ENCODE data around the gene ANKRD11. TPM values are rescaled to one million over a fixed set of nuclear protein-coding genes. Genes with fewer than 3 reads are reported as not detected.

The ANKRD11 gene
- total and polyA plus RNA-seq, 7 experiments from 2014 or later: 8.7 to 254 (median 239) TPM

- Histone ChIP-seq H3K4me1 (ENCODE audit: control insufficient read depth in 2 of 2, insufficient read depth in 2 of 2, low read length in 2 of 2) (peaks cover 87 to 88% of the 10 kb centered on the region in 2 donors), H3K27me3 (ENCODE audit: control insufficient read depth in 2 of 2, insufficient read depth in 2 of 2, low read length in 2 of 2) (no peaks in the 10 kb centered on the region), H3K9me3 (ENCODE audit: control insufficient read depth in 2 of 3, low read length in 3 of 3) (no peaks in the 10 kb centered on the region), H3K27ac (ENCODE audit: low read depth, low read length) (no peak overlapping the region), H3K4me3 (ENCODE audit: low read length) (peak overlapping the region; percentile 6), H3K36me3 (ENCODE audit: control insufficient read depth in 2 of 3, insufficient read depth in 3 of 3, low read length in 3 of 3) (no peaks in the 10 kb centered on the region)
- H3K4me1 Mint-ChIP-seq: peaks cover 0 to 97% (median 79%) of the 10 kb centered on the region in 7 donors
- H3K4me3 Mint-ChIP-seq: peak overlapping the region; percentile 60 to 84 (median 75)
- ChIA-PET CTCF (interaction anchor here (0.5 to 0.8 kb wide), 5 partner anchors 12 to 111 kb away, joined by 3 to 8 read pairs (median 4); no protein-coding TSS in a partner anchor), POLR2A (interaction anchor here (0.7 to 1.1 kb wide), 4 partner anchors 18 to 82 kb away, joined by 3 to 4 read pairs (median 4); no protein-coding TSS in a partner anchor)
- peak; percentile 33 for ATAC-seq
- peaks cover 0 to 2% (median 0%) of the 10 kb centered on the region in 11 donors for H3K9me3 Mint-ChIP-seq
- no peaks in the 10 kb centered on the region for H3K36me3 Mint-ChIP-seq
- DNase-seq: no peak
- intact Hi-C loops (cut with micrococcal nuclease): no loop called here
- peak overlapping the region; percentile 62 to 97 (median 82) for H3K27ac Mint-ChIP-seq
- H3K27me3 Mint-ChIP-seq: no peaks in the 10 kb centered on the region
These were observed 44.0 kb downstream of the ANKRD11 start for GRCh38 chr16:89446136-89446974.

DNA sequence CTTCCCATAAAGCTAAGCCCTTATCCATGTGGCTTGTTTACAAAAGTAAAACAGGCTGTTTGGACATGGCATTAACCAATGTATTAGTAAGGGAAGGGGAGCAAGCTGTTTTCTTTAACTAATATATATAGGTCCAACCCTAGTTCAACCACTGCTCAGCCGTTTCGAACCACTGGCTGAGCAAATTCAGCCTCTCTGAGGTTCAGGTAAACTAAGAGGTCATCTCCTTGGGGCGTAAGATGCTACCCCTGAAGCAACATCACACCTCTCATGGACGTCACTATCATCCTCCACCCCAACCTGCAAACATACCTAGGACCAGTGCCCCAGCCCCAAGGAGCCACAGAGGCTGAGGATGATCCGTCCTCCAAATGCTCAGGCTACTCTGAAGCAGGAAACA lies 45.2 kb downstream of the ANKRD11 start:
- Mint-ChIP-seq H3K36me3 (peaks cover 0 to 6% (median 0%) of the 10 kb centered on the region in 5 donors), H3K27ac (peak overlapping the region; percentile 26 to 96 (median 81)), H3K4me3 (peak overlapping the region; percentile 24 to 82 (median 78)), H3K27me3 (no peaks in the 10 kb centered on the region), H3K4me1 (peaks cover 0 to 96% (median 82%) of the 10 kb centered on the region in 7 donors), H3K9me3 (peaks cover 0 to 2% (median 0%) of the 10 kb centered on the region in 11 donors)
- Histone ChIP-seq H3K4me1 (ENCODE audit: control insufficient read depth in 2 of 2, insufficient read depth in 2 of 2, low read length in 2 of 2) (peaks cover 83 to 86% of the 10 kb centered on the region in 2 donors), H3K27ac (ENCODE audit: low read depth, low read length) (peak overlapping the region; percentile 58), H3K27me3 (ENCODE audit: control insufficient read depth in 2 of 2, insufficient read depth in 2 of 2, low read length in 2 of 2) (no peaks in the 10 kb centered on the region), H3K4me3 (ENCODE audit: low read length) (no peak overlapping the region), H3K9me3 (ENCODE audit: control insufficient read depth in 2 of 3, low read length in 3 of 3) (no peaks in the 10 kb centered on the region), H3K36me3 (ENCODE audit: control insufficient read depth in 2 of 3, insufficient read depth in 3 of 3, low read length in 3 of 3) (peaks cover 0 to under 1% (median 0%) of the 10 kb centered on the region in 3 experiments)
- CTCF ChIA-PET: no interaction called here
- intact Hi-C loops (cut with micrococcal nuclease): no loop called here
- ATAC-seq: no peak
- no peak for DNase-seq
- POLR2A ChIA-PET: interaction anchor here (0.6 to 1.7 kb wide), 6 partner anchors 12 to 199 kb away, joined by 3 to 6 read pairs (median 4); no protein-coding TSS in a partner anchor

DNA sequence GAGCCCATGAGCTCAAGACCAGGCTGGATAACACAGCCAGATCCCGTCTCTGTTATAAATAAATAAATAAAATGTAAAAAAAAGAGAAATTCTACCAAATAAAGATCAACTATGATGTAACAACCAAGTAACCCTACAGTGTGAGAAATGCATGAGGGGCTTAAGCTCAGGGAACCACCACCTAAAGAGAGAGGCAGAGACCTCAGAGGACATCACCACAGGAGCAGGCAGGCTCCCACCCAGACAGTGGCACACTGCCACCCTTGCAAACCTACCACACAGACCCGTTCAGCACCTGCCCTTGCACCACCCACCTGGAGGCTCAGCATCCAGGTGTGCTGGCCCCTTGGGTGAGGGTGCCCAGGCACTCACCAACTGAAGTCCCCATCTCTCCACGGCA lies 45.6 kb downstream of the ANKRD11 start:
- Mint-ChIP-seq H3K4me1 (peaks cover 0 to 96% (median 81%) of the 10 kb centered on the region in 7 donors), H3K27ac (peak overlapping the region in 8 of 9 donors; percentile 71 to 96 (median 82)), H3K9me3 (peaks cover 0 to 2% (median 0%) of the 10 kb centered on the region in 11 donors), H3K27me3 (no peaks in the 10 kb centered on the region), H3K4me3 (peak overlapping the region; percentile 24 to 82 (median 78)), H3K36me3 (peaks cover 0 to 6% (median 0%) of the 10 kb centered on the region in 5 donors)
- Histone ChIP-seq H3K9me3 (ENCODE audit: control insufficient read depth in 2 of 3, low read length in 3 of 3) (no peaks in the 10 kb centered on the region), H3K27me3 (ENCODE audit: control insufficient read depth in 2 of 2, insufficient read depth in 2 of 2, low read length in 2 of 2) (no peaks in the 10 kb centered on the region), H3K4me3 (ENCODE audit: low read length) (no peak overlapping the region), H3K27ac (ENCODE audit: low read depth, low read length) (peak overlapping the region; percentile 58), H3K4me1 (ENCODE audit: control insufficient read depth in 2 of 2, insufficient read depth in 2 of 2, low read length in 2 of 2) (peaks cover 83 to 86% of the 10 kb centered on the region in 2 donors), H3K36me3 (ENCODE audit: control insufficient read depth in 2 of 3, insufficient read depth in 3 of 3, low read length in 3 of 3) (peaks cover 0 to 5% (median 0%) of the 10 kb centered on the region in 3 experiments)
- ATAC-seq (peak; percentile 20), DNase-seq (no peak)
- ChIA-PET POLR2A (interaction anchor here (0.6 to 1.7 kb wide), 4 partner anchors 12 to 63 kb away, joined by 3 to 6 read pairs (median 5); no protein-coding TSS in a partner anchor), CTCF (no interaction called here)
- intact Hi-C loops (cut with micrococcal nuclease): loop anchor here (1.0 to 5.0 kb wide), 2 partner anchors 9 to 37 kb away; no protein-coding TSS in a partner anchor

DNA sequence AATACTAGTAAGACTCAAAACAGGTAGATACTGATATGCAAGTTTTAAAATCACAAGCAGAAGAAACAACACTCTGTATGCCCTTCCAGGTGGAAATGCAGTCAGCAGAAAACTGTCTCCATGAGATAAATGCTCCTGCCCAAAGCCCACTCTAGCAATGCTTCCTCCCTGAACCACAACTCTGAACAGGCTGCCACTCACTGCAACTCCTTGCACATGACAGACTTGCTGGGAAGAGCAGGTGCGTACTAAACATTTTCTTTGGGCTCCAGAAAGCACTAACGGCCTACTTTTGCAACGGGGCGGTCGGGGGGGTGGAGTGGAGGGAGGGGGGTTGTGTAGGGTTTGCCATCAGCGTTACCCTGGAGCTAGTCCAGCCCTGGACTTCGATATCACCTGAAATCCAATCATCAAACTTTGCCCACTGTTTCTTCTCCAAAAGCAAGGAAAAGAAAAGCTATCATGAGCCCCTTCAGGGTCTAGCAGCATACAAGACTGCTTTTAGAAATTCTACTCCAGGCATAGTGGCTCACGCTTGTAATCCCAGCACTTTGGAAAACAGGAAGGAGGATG lies 46.1 kb downstream of the ANKRD11 start:
- no peaks in the 10 kb centered on the region for H3K27me3 Mint-ChIP-seq
- ATAC-seq (no peak), DNase-seq (no peak)
- Histone ChIP-seq H3K4me1 (ENCODE audit: control insufficient read depth in 2 of 2, insufficient read depth in 2 of 2, low read length in 2 of 2) (peaks cover 85 to 89% of the 10 kb centered on the region in 2 donors), H3K27me3 (ENCODE audit: control insufficient read depth in 2 of 2, insufficient read depth in 2 of 2, low read length in 2 of 2) (no peaks in the 10 kb centered on the region), H3K9me3 (ENCODE audit: control insufficient read depth in 2 of 3, low read length in 3 of 3) (no peaks in the 10 kb centered on the region), H3K36me3 (ENCODE audit: control insufficient read depth in 2 of 3, insufficient read depth in 3 of 3, low read length in 3 of 3) (peaks cover 0 to 6% (median 0%) of the 10 kb centered on the region in 3 experiments), H3K27ac (ENCODE audit: low read depth, low read length) (peak overlapping the region; percentile 58), H3K4me3 (ENCODE audit: low read length) (no peak overlapping the region)
- peak overlapping the region; percentile 34 to 82 (median 78) for H3K4me3 Mint-ChIP-seq
- intact Hi-C loops (cut with micrococcal nuclease): loop anchor here (1.0 to 5.0 kb wide), 2 partner anchors 9 to 37 kb away; no protein-coding TSS in a partner anchor
- ChIA-PET CTCF (no interaction called here), POLR2A (interaction anchor here (1.0 to 1.7 kb wide), 3 partner anchors 18 to 63 kb away, joined by 3 to 6 read pairs (median 4); no protein-coding TSS in a partner anchor)
- H3K4me1 Mint-ChIP-seq: peaks cover 0 to 98% (median 82%) of the 10 kb centered on the region in 7 donors
- peaks cover 0 to 6% (median 0%) of the 10 kb centered on the region in 5 donors for H3K36me3 Mint-ChIP-seq
- peak overlapping the region in 8 of 9 donors; percentile 71 to 96 (median 82) for H3K27ac Mint-ChIP-seq
- peaks cover 0 to 2% (median 0%) of the 10 kb centered on the region in 11 donors for H3K9me3 Mint-ChIP-seq

GRCh38 chr16:89443727-89444084 lies 46.7 kb downstream of the ANKRD11 start:
- intact Hi-C loops (cut with micrococcal nuclease): loop anchor here (1.0 to 5.0 kb wide), 3 partner anchors 8 to 41 kb away; no protein-coding TSS in a partner anchor
- peaks cover 0 to 2% (median 0%) of the 10 kb centered on the region in 11 donors for H3K9me3 Mint-ChIP-seq
- ChIA-PET CTCF (no interaction called here), POLR2A (interaction anchor here (0.8 to 1.7 kb wide), 4 partner anchors 12 to 45 kb away, joined by 3 to 6 read pairs (median 4); no protein-coding TSS in a partner anchor)
- Histone ChIP-seq H3K9me3 (ENCODE audit: control insufficient read depth in 2 of 3, low read length in 3 of 3) (no peaks in the 10 kb centered on the region), H3K4me1 (ENCODE audit: control insufficient read depth in 2 of 2, insufficient read depth in 2 of 2, low read length in 2 of 2) (peaks cover 83 to 89% of the 10 kb centered on the region in 2 donors), H3K27me3 (ENCODE audit: control insufficient read depth in 2 of 2, insufficient read depth in 2 of 2, low read length in 2 of 2) (no peaks in the 10 kb centered on the region), H3K27ac (ENCODE audit: low read depth, low read length) (peak overlapping the region; percentile 58), H3K36me3 (ENCODE audit: control insufficient read depth in 2 of 3, insufficient read depth in 3 of 3, low read length in 3 of 3) (peaks cover 0 to 6% (median 0%) of the 10 kb centered on the region in 3 experiments), H3K4me3 (ENCODE audit: low read length) (no peak overlapping the region)
- DNase-seq: no peak
- H3K4me3 Mint-ChIP-seq: peak overlapping the region; percentile 60 to 82 (median 78)
- ATAC-seq: no peak
- H3K27me3 Mint-ChIP-seq: no peaks in the 10 kb centered on the region
- H3K27ac Mint-ChIP-seq: peak overlapping the region; percentile 29 to 96 (median 81)
- H3K4me1 Mint-ChIP-seq: peaks cover 0 to 98% (median 79%) of the 10 kb centered on the region in 7 donors
- peaks cover 0 to 6% (median 0%) of the 10 kb centered on the region in 5 donors for H3K36me3 Mint-ChIP-seq

All from naive thymus-derived CD4-positive, alpha-beta T cell (primary cell).